COLO668 (cell line): ENCODE data around the gene FEZ2.
"Not testable (repeated sequence)": the region's sequence is repeated elsewhere in the genome, so short reads cannot be mapped to it uniquely, and the experiment has no call there.

Experiments
- DNase-seq: peaks from one replicate; lab custom pipeline; 2025; ENCODE audit not compliant: unreplicated experiment; lab: John Stamatoyannopoulos, UW

The FEZ2 gene

DNA sequence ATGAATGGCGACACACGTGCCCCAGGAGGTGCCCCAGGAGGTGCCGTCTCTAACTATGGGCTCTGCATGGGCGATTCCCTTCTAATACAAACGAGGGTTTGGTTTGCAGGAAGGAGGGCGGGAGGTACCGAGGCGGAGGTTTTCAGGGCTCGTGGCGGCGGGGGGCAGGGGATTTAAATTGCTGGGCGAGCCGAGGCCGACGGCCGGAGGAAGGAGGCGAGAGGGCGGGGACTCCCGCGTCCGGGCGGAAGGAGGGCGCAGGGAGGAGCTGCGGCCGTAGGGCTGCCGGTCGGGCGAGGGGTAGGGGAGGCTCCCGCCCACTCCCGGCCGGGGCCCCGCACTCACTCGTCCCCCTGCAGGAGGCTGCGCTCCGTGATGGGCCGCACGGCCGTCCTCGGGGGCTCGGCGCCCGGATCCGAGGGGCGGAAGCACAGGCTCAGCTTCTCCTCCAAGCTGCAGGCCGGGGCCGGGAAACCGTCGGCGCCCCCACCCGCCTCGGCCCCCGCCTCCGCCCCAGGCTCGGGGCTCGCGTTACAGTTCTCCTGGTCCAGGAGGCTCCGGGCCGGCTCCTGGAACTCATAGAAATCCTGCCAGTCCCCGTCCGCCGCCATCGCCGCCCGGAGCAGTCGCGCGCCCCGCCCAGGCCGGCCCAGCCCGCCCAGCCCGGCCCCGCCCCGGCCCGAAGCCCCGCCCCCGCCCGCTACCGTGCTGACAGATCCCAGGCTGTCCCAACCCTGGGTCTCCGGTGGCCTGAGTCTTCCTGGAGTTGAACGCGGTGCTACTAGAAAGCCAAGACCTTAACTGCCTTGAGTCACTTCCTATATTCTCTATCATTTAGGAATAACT, at the start of gene FEZ2:
Gene FEZ2, minus strand, starts transcription at position 637 of the 846 bp plus-strand sequence. Its CDS starts 26 bp downstream, at position 611.
- DNase-seq = peak; percentile 77

DNA sequence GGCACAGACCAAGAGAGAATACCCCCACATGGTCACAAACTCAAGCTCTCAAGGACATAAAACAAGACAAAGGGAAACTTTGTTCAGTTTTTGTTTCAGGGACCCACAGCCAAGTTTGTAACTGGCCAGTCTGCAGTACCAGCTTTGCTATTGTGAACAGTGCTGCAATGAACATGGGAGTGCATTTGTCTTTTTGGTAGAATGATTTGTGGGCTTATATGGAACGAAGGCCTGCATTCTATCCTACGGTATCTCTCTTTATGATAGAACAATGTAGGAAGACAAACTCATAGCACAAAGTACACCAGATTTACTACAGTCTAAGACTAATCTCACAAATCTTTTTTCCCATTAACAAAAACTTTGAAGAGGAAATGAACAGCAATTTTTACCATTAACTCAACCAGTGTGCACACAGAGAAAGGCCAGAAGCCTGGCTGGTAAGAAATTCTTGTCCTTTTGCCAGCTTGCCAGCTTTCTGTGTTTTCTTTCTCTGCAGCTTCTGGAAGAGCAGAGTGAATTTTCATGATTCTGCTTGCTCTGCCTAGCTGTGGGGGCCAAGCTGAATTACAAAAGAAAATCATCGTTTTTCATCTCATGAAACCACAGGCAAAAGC, 37.1 kb upstream of the FEZ2 start:
- no peak for DNase-seq

DNA sequence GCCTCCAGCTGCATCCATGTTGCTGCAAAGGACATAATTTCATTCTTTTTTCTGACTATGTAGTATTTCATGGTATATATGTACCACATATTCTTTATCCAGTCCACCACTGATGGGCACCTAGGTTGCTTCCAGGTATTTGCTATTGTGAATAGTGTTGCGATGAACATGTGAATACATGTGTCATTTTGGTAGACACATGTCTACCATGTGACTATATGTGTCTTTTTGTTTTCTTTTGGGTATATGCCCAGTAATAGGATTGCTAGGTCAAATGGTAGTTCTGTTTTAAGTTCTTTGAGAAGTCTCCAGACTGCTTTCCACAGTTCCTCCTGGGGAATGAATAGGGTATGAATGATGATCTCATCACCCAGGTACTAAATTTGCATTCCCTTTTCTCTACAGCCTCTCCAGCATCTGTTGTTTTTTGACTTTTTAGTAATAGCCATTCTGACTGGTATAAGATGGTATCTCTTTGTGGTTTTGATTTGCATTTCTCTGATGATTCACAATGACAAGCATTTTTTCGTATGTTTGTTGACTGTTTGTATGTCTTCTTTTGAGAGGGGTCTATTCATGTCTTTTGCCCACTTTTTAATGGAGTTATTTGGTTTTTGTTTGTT, 35.6 kb upstream of the FEZ2 start:
- no peak for DNase-seq

DNA sequence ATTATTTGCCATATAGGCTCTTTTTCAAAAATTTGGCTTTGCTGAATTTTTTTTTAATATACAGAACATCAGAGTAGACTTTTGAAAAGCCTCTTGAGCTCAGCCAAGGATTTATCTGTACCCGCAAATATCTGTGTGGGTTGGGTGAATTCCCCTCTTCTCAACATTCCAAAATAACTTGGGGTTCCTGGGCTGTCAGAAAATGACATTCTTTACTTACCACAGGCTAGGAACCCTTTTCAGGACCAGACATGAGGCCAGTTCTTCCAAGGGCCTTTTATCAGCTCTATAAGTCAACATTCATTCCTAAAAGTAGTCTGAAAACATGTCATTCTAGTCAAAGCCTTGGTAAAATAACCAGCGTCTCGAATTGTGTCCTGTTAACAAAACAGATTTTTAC, 28.8 kb upstream of the FEZ2 start:
- no peak for DNase-seq

GRCh38 chr2:36626071-36626470, 28.1 kb upstream of the FEZ2 start:
- DNase-seq = no peak

DNA sequence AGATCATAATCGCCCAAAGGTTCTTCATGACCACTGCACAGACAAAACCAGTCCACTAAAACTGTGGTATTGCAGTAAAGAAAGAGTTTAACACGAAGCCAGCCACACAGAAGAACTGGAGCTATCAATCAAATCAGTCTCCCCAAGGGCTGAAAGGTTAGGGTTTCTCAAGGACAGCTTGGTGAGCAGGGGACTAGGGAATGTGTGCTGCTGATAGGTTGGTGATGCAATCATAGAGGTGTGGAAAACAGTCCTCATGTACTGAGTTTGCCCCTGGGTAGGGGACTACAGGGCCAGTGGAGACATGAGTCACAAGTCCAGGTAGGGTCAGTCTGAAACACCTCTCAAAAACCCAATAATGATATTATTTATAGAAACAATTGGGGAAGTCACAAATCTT, 27.3 kb upstream of the FEZ2 start:
- DNase-seq = no peak

DNA sequence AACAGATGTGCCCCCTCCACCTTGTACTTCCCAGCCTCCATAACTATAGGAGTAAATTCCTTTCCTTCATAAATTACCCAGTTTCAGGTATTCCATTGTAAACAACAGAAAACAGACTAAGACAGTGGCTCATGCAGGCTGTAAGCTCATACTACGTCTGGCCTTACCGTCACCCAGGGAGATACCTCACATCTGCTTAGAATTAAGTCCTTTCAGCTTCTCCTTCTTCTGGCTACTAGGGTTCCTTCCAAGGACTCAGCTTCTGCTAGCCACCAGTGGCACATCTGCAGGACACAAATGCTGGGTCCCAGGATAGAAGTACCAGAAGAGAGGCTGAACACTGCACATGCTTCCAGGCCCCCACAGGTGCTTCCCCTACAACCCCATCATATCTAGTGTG, 22.4 kb upstream of the FEZ2 start:
- no peak for DNase-seq

GRCh38 chr2:36618381-36618780, 20.4 kb upstream of the FEZ2 start:
- peak; percentile 13 for DNase-seq

- DNase-seq = no peak
Measured at GRCh38 chr2:36616947-36617346, 19.0 kb upstream of the FEZ2 start.

- DNase-seq = no peak
Measured at GRCh38 chr2:36615222-36615621, 17.3 kb upstream of the FEZ2 start.

GRCh38 chr2:36613801-36614200, 15.8 kb upstream of the FEZ2 start:
- no peak for DNase-seq

GRCh38 chr2:36611316-36611990, 13.5 kb upstream of the FEZ2 start:
- DNase-seq = no peak

DNA sequence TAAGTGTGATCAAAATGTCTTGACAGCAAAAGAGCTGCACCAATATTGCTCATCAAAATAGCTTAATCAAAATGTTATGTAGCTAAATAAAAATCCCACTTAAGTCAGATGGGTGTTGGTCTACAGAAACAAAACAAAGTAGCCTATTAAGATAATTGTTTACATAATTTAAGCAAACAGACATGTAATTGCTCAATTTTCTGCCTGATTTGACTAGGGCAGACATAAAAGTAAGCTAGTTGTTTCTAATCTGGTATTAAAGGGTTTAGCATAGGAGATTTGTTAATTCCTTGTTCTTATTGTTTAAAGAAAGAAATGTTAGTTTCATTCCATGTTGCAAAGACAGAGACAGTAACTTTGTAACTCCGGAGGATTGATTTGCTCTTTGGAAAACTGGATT, 11.5 kb upstream of the FEZ2 start:
- no peak for DNase-seq

GRCh38 chr2:36607947-36608346, 10.0 kb upstream of the FEZ2 start:
- no peak for DNase-seq

- no peak for DNase-seq
Measured at GRCh38 chr2:36606925-36607324, 9.0 kb upstream of the FEZ2 start.

- DNase-seq = no peak
Measured at GRCh38 chr2:36605273-36605672, 7.3 kb upstream of the FEZ2 start.

DNA sequence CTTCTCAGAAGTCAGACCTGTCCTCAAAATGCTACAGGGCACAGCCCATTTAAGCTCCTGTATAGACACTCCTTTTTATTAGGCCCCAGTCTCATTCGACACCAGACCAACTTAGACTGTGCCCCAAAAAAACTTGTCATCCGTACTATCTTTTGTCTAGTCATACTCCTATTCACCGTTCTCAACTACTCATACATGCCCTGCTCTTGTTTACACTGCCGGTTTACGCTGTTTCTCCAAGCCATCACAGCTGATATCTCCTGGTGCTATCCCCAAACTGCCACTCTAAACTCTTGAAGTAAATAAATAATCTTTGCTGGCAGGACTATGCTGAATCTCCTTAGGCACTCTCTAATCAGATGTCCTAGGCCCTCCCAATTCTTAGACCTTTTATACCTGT, 5.7 kb upstream of the FEZ2 start:
- not testable (repeated sequence) for DNase-seq

DNA sequence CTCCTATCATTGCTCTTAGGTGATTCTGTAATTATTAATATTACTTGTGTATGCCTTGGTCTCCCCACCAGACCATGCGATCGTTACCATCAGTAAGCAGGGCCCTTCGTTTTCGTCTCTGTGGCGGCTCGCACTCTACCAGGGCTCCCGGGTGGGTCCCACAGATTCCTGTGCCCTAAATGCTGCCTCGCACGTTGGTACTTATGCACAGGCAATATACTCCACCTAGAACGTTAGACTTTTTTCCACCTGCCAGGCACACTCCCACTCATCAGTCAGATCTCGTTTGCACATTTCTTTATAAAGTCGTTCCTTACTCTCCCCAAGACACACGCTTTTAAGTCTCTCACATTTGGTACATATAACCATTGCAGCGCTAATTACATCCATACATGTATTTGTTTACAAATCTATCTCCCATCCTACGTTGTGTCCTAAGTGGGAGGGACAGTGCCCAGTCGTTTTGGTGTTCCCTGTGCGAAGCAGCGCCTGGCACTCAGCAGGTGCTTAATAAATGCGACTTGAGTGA, 901 bp downstream of the FEZ2 start:
- DNase-seq = no peak

DNA sequence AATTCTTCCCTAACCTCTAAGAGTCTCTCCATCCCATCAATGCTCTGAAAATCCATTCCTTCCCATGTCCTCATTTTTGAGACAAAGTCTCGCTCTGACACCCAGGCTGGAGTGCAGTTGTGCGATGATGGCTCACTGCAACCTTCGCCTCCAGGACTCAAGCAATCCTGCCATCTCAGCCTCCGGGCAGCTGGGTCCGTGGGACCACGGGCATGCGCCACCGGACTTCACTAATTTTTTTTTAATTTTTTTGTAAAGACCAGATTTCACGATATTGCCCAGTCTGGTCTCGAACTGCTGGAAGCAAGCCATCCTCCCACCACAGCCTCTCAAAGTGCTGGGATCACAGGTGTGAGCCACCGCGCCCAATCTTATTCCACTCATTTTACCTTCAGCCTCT, 1.6 kb downstream of the FEZ2 start:
- no peak for DNase-seq

GRCh38 chr2:36594849-36595248, 3.1 kb downstream of the FEZ2 start:
- DNase-seq = no peak

- no peak for DNase-seq
Measured at GRCh38 chr2:36589230-36589630, 8.7 kb downstream of the FEZ2 start.
